GM12878 (cell line): ENCODE measurements around the gene C1QTNF5. TPM values are rescaled to one million over a fixed set of nuclear protein-coding genes. Genes with fewer than 3 reads are reported as not detected.

Experiments
- ATAC-seq: fragments of 200-7000 bp; cut with Tn5 transposase; 3 replicates; pipeline ENCODE4 v1.9.1; 2020; ENCODE audit warnings: mild to moderate bottlenecking, moderate library complexity
- BruUV-seq: library from RNA; stranded (reverse); fragments of 400-500 nt; replicated peaks from 2 replicates; lab custom pipeline; 2021; lab: Mats Ljungman, UMichigan
- CTCF ChIA-PET: fragments of 300-600 bp; sonication (Branson Sonifier 250); formaldehyde crosslinking; extraction: SDS; loops from one replicate; lab custom pipeline; 2021; ENCODE audit warnings: inconsistent platforms; lab: Yijun Ruan, JAX
- POLR2A ChIA-PET: fragments of 350-600 bp; formaldehyde crosslinking; extraction: SDS; loops from one replicate; lab custom pipeline; 2021; ENCODE audit warnings: inconsistent platforms; lab: Charles Lee
- RAD21 ChIA-PET: fragments of 300-600 bp; sonication (Branson Sonifier 250); formaldehyde crosslinking; loops from one replicate; lab custom pipeline; 2023; ENCODE audit warnings: antibody characterized with exemption; ENCODE audit not compliant: unreplicated experiment; lab: Charles Lee
- SMC1A ChIA-PET: fragments of 300-600 bp; sonication (Branson Sonifier 250); formaldehyde crosslinking; loops from one replicate; lab custom pipeline; 2023; ENCODE audit not compliant: unreplicated experiment, uncharacterized antibody; lab: Charles Lee
- DNase-seq: peaks from one replicate; pipeline ENCODE4 v3.0.0-alpha.2; 2011; ENCODE audit warnings: low read depth, low spot score
- FAIRE-seq: peaks from 3 replicates; lab custom pipeline; 2011; peaks lifted over from hg19 to GRCh38; lab: Jason Lieb, UNC
- H2AFZ ChIP-seq: 2 replicates; pipeline ENCODE4 v1.6.0; 2011; ENCODE audit warnings: low read depth, low read length, control low read depth; ENCODE audit not compliant: control insufficient read depth
- H3K27ac ChIP-seq: 2 replicates; pipeline ENCODE4 v1.5.1; 2011; ENCODE audit warnings: control low read depth; ENCODE audit not compliant: control insufficient read depth, insufficient read depth
- H3K27me3 ChIP-seq, 2 experiments: replicated peaks in 1 of 2; 2 replicates each; pipeline versions ENCODE4 v1.6.0 to v1.6.1; 2011; ENCODE audit warnings: low read length in 1 of 2; ENCODE audit not compliant: control insufficient read depth in 2 of 2, insufficient read depth in 2 of 2
- H3K36me3 ChIP-seq, 2 experiments: 2 replicates each; pipeline ENCODE4 v1.5.1; 2011; ENCODE audit warnings: low read length in 1 of 2; ENCODE audit not compliant: control insufficient read depth in 2 of 2, insufficient read depth in 2 of 2
- H3K4me1 ChIP-seq: 2 replicates; pipeline ENCODE4 v1.6.1; 2011; ENCODE audit warnings: mild to moderate bottlenecking, low read length, moderate library complexity, mixed read lengths; ENCODE audit not compliant: control insufficient read depth, insufficient read depth
- H3K4me2 ChIP-seq: 2 replicates; pipeline ENCODE4 v1.6.0; 2011; ENCODE audit warnings: control low read depth; ENCODE audit not compliant: control insufficient read depth, insufficient read depth
- H3K4me3 ChIP-seq: fragments of 200-600 bp; sonication (generic); 2 replicates; pipeline ENCODE4 v1.5.1; 2016
- H3K79me2 ChIP-seq: 2 replicates; pipeline ENCODE4 v1.6.0; 2011; ENCODE audit warnings: low read length; ENCODE audit not compliant: control insufficient read depth, insufficient read depth
- H3K9ac ChIP-seq: 2 replicates; pipeline ENCODE4 v1.8.0; 2011; ENCODE audit warnings: low read length, control low read depth, mixed read lengths; ENCODE audit not compliant: control insufficient read depth, insufficient read depth
- H3K9me3 ChIP-seq: replicated peaks from 3 replicates; pipeline ENCODE4 v1.5.1; 2011; ENCODE audit warnings: mild to moderate bottlenecking, low read length; ENCODE audit not compliant: control insufficient read depth, insufficient read depth
- H4K20me1 ChIP-seq: 2 replicates; pipeline ENCODE4 v1.6.0; 2011; ENCODE audit not compliant: control insufficient read depth, insufficient read depth
- ASH2L ChIP-seq: fragments of 300-600, 200-600 bp; sonication (generic); IDR thresholded peaks from 2 replicates; pipeline ENCODE4 v1.6.1; 2017; ENCODE audit warnings: low read depth, mild to moderate bottlenecking, borderline replicate concordance
- DPF2 ChIP-seq: fragments of 450-650 bp; IDR thresholded peaks from 2 replicates; pipeline ENCODE4 v1.6.1; 2017; ENCODE audit warnings: mild to moderate bottlenecking
- HDAC2 ChIP-seq: fragments of 200-600 bp; sonication (generic); IDR thresholded peaks from 2 replicates; pipeline ENCODE4 v1.6.1; 2017
- NBN ChIP-seq: fragments of 450-650 bp; IDR thresholded peaks from 2 replicates; pipeline ENCODE4 v1.6.1; 2016
- NFYB ChIP-seq: IDR thresholded peaks from 2 replicates; pipeline ENCODE4 v1.6.1; 2011; ENCODE audit warnings: low read depth, mild to moderate bottlenecking, low read length, improper control_type of control experiment, moderate library complexity; ENCODE audit not compliant: insufficient read depth
- PAX5 ChIP-seq: IDR thresholded peaks from 2 replicates; pipeline ENCODE4 v1.6.1; 2011; ENCODE audit warnings: low read depth, low read length, borderline replicate concordance
- POLR2A ChIP-seq: IDR thresholded peaks from 2 replicates; pipeline ENCODE4 v1.6.1; 2011; ENCODE audit warnings: low read depth, mild to moderate bottlenecking, low read length
- SREBF2 ChIP-seq: IDR thresholded peaks from 2 replicates; pipeline ENCODE4 v1.6.1; 2012; ENCODE audit warnings: mild to moderate bottlenecking, low read length
- ZBTB11 ChIP-seq: fragments of 450-650 bp; formaldehyde crosslinking; IDR thresholded peaks from 2 replicates; pipeline ENCODE4 v1.5.0; 2022; ENCODE audit warnings: mild to moderate bottlenecking, missing genetic modification characterization
- ZNF217 ChIP-seq: fragments of 450-650 bp; IDR thresholded peaks from 2 replicates; pipeline ENCODE4 v1.6.1; 2017; ENCODE audit warnings: antibody characterized with exemption, mild to moderate bottlenecking
- ZNF24 ChIP-seq: fragments of 450-650 bp; IDR thresholded peaks from 2 replicates; pipeline ENCODE4 v1.6.1; 2017; ENCODE audit warnings: antibody characterized with exemption, mild to moderate bottlenecking
- WGBS: methylation state at CpG from one replicate; pipeline ENCODE4 v1.1.6; 2016; ENCODE audit warnings: low lambda C conversion rate; ENCODE audit not compliant: insufficient replicate concordance, insufficient coverage; ENCODE audit errors: missing lambda C conversion rate; 5-methylcytosine and 5-hydroxymethylcytosine counted together
- in situ Hi-C: fragments of 300-500 bp; cut with MboI; formaldehyde crosslinking; loops from 9 replicates; pipeline ENCODE4 v1.14.3; 2018; ENCODE audit warnings: mixed read lengths
- intact Hi-C: fragments of 100-400 bp; cut with micrococcal nuclease; formaldehyde crosslinking; loops from one replicate; pipeline ENCODE4 v1.14.2; 2022; ENCODE audit not compliant: unreplicated experiment
- polyA plus RNA-seq, 11 experiments: library from polyadenylated mRNA; depleted of rRNA in 4 of 11; unstranded in 6 of 11; stranded (reverse) in 5 of 11; fragments of >200 nt; fragmentation: Nextera tagmentation in 4 of 11; fragmentation: Illumina TruSeq in 1 of 11; extraction: Ambion mirVana in 4 of 11; extraction: Trizol in 1 of 11; gene quantifications; 1 replicate in 1 of 11; 2 replicates in 10 of 11; pipeline versions ENCODE4 v1.2.1 to v1.2.3, GENCODE V29; 2011 to 2016; ENCODE audit warnings: inconsistent platforms in 2 of 11, missing spikeins in 2 of 11, low read depth in 1 of 11
- total RNA-seq, 4 experiments: library from RNA; depleted of rRNA in 3 of 4; stranded (reverse); fragments of >200 nt in 3 of 4; fragmentation: Illumina TruSeq in 1 of 4; extraction: Trizol in 1 of 4; gene quantifications; 2 replicates each; pipeline versions ENCODE4 v1.2.1 to v1.2.3, GENCODE V29; 2013 to 2021
- TF ChIP-seq, protein P1 (sequence below): IDR thresholded peaks from 2 replicates; pipeline ENCODE4 v1.6.1; 2012; ENCODE audit warnings: mild to moderate bottlenecking, low read depth, low read length

C1QTNF5 gene
- total and polyA plus RNA-seq, 10 of the 15 experiments (the other 5 are each of a cell fraction or from before 2014, with no cell fraction given) = not detected

GRCh38 chr11:119293461-119293860 is 47.2 kb downstream of the C1QTNF5 start:
- H3K27me3 ChIP-seq = no peaks in the 10 kb centered on the region
- H3K36me3 ChIP-seq = peaks cover 4 to 29% of the 10 kb centered on the region in 2 experiments
- POLR2A ChIA-PET = no interaction called here

More at GRCh38 chr11:119293461-119293860, 47.2 kb downstream of the C1QTNF5 start:
- FAIRE-seq (peak; percentile 47), DNase-seq (no peak)
- H3K9ac ChIP-seq = no peak overlapping the region
- 100% methylated on average over 3 of the region's 3 CpGs for WGBS
- no peaks in the 10 kb centered on the region for H4K20me1 ChIP-seq
- TF ChIP-seq ZNF217 (no peak), POLR2A (no peak), PAX5 (no peak), NFYB (no peak), HDAC2 (no peak), ASH2L (no peak), NBN (no peak), ZBTB11 (CRISPR knock-in tag) (no peak), ZNF24 (no peak), DPF2 (no peak), SREBF2 (no peak)
- TF ChIP-seq, protein P1, sequence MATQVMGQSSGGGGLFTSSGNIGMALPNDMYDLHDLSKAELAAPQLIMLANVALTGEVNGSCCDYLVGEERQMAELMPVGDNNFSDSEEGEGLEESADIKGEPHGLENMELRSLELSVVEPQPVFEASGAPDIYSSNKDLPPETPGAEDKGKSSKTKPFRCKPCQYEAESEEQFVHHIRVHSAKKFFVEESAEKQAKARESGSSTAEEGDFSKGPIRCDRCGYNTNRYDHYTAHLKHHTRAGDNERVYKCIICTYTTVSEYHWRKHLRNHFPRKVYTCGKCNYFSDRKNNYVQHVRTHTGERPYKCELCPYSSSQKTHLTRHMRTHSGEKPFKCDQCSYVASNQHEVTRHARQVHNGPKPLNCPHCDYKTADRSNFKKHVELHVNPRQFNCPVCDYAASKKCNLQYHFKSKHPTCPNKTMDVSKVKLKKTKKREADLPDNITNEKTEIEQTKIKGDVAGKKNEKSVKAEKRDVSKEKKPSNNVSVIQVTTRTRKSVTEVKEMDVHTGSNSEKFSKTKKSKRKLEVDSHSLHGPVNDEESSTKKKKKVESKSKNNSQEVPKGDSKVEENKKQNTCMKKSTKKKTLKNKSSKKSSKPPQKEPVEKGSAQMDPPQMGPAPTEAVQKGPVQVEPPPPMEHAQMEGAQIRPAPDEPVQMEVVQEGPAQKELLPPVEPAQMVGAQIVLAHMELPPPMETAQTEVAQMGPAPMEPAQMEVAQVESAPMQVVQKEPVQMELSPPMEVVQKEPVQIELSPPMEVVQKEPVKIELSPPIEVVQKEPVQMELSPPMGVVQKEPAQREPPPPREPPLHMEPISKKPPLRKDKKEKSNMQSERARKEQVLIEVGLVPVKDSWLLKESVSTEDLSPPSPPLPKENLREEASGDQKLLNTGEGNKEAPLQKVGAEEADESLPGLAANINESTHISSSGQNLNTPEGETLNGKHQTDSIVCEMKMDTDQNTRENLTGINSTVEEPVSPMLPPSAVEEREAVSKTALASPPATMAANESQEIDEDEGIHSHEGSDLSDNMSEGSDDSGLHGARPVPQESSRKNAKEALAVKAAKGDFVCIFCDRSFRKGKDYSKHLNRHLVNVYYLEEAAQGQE = no peak
- TF ChIP-seq, all 136 proteins: peak for 0
- intact Hi-C loops (no loop called here), in situ Hi-C loops (no loop called here)
- BruUV-seq = no TSS peak
- RAD21 ChIA-PET = no interaction called here
- CTCF ChIA-PET = interaction anchor here (0.7 to 1.1 kb wide), 3 partner anchors 9 to 160 kb away, joined by 3 to 5 read pairs (median 3); no protein-coding TSS in a partner anchor
- Histone ChIP-seq H2AFZ (no peak overlapping the region), H3K27ac (no peak overlapping the region), H3K4me2 (no peak overlapping the region), H3K4me3 (no peak overlapping the region), H3K4me1 (no peaks in the 10 kb centered on the region), H3K9me3 (peaks cover 3% of the 10 kb centered on the region; the same call in 2 of the 3 replicates), H3K79me2 (no peaks in the 10 kb centered on the region)
- no peak for ATAC-seq
- SMC1A ChIA-PET = interaction anchor here (0.6 kb wide), 1 partner anchor 102 kb away, joined by 3 read pairs; no protein-coding TSS in a partner anchor
